HEK293T (cell line): ENCODE results near the gene PAM.

ENCODE experiments used
- ELF4 ChIP-seq: fragments of 450-650 bp; IDR thresholded peaks from 2 replicates; pipeline ENCODE4 v1.6.1; 2017; ENCODE audit warnings: antibody characterized with exemption
- FOXA1 ChIP-seq: fragments of 450-650 bp; IDR thresholded peaks from 2 replicates; pipeline ENCODE4 v1.6.1; 2016; ENCODE audit warnings: mild to moderate bottlenecking
- TARDBP ChIP-seq: fragments of 450-650 bp; IDR thresholded peaks from 2 replicates; pipeline ENCODE4 v1.6.1; 2016
- ZNF384 ChIP-seq: fragments of 450-650 bp; IDR thresholded peaks from 2 replicates; pipeline ENCODE4 v1.6.1; 2016

GRCh38 chr5:102858221-102858620, 103.1 kb downstream of the PAM start:
- TF ChIP-seq FOXA1 = no peak
- no peak for TF ChIP-seq TARDBP
- no peak for TF ChIP-seq ZNF384
- TF ChIP-seq ELF4 = no peak
